ENCODE data around the gene KCNC3. TPM values are rescaled to one million over a fixed set of nuclear protein-coding genes. Genes with fewer than 3 reads are reported as not detected.

The KCNC3 gene
- total RNA-seq, 2 experiments from 2014 or later: 1.6 to 2.0 TPM

DNA sequence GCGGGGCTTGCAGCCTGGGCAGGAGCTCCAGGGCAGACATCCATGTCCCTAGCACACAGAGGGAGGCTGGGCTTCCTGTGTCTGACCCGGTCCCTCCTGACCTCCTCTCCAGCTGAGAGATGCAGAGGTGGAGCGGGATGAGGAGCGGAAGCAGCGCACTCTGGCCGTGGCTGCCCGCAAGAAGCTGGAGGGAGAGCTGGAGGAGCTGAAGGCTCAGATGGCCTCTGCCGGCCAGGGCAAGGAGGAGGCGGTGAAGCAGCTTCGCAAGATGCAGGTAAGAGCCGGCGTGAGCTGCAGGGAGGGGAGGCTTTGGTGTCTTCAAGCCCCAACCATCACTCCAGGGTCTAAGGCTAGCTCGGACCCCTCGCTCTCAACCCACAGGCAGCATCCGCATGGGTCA lies 38.4 kb downstream of the KCNC3 start:
- Mint-ChIP-seq H3K4me1 (ENCODE audit: low read depth) (no peaks in the 10 kb centered on the region), H3K9me3 (peaks cover 4% of the 10 kb centered on the region), H3K27ac (no peak overlapping the region), H3K4me3 (no peak overlapping the region), H3K36me3 (ENCODE audit: low read depth) (no peaks in the 10 kb centered on the region), H3K27me3 (peaks cover 58% of the 10 kb centered on the region)
- CTCF ChIA-PET: no interaction called here
- POLR2A ChIA-PET: no interaction called here
- TF ChIP-seq, protein P1, sequence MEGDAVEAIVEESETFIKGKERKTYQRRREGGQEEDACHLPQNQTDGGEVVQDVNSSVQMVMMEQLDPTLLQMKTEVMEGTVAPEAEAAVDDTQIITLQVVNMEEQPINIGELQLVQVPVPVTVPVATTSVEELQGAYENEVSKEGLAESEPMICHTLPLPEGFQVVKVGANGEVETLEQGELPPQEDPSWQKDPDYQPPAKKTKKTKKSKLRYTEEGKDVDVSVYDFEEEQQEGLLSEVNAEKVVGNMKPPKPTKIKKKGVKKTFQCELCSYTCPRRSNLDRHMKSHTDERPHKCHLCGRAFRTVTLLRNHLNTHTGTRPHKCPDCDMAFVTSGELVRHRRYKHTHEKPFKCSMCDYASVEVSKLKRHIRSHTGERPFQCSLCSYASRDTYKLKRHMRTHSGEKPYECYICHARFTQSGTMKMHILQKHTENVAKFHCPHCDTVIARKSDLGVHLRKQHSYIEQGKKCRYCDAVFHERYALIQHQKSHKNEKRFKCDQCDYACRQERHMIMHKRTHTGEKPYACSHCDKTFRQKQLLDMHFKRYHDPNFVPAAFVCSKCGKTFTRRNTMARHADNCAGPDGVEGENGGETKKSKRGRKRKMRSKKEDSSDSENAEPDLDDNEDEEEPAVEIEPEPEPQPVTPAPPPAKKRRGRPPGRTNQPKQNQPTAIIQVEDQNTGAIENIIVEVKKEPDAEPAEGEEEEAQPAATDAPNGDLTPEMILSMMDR (IDR thresholded peaks at IDR 0.05): no peak
- Histone ChIP-seq H3K27ac (ENCODE audit: low read depth in 1 of 2, low read length in 2 of 2) (no peak overlapping the region), H3K4me3 (ENCODE audit: low read length) (no peak overlapping the region), H3K4me1 (ENCODE audit: insufficient read depth, low read length) (no peaks in the 10 kb centered on the region), H3K27me3 (ENCODE audit: control insufficient read depth in 1 of 2, insufficient read depth in 2 of 2, low read length in 2 of 2) (peaks cover 20 to 22% of the 10 kb centered on the region in 2 experiments), H3K9me3 (ENCODE audit: control insufficient read depth in 1 of 2, insufficient read depth in 1 of 2, low read length in 2 of 2) (peaks cover 7 to 45% of the 10 kb centered on the region in 2 experiments), H3K36me3 (ENCODE audit: insufficient read depth, low read length) (no peaks in the 10 kb centered on the region)
- ATAC-seq (ENCODE audit: poor library complexity): no peak
- no peak for DNase-seq
- intact Hi-C loops (cut with DNase I, micrococcal nuclease): no loop called here

DNA sequence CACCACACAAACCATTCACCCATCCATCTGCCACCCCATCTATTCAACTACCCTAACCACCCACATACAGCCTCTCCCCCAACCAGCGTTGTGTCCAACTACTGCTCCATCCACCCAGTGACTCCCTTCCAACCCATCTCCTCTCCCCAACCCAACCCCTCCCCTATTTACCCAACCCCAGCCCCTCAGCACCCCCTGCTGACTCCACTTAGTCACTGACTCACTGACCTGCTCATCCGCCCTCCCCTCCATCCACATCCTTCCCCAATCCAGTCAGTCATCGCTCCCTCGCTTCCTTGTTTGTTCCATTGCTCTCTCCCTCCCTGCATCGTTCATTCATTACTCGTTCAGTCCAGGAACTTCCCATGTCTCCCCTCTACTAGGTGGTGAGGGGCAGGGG lies 39.2 kb downstream of the KCNC3 start:
- Mint-ChIP-seq H3K36me3 (ENCODE audit: low read depth) (no peaks in the 10 kb centered on the region), H3K27me3 (peaks cover 58% of the 10 kb centered on the region), H3K9me3 (peaks cover 5% of the 10 kb centered on the region), H3K4me3 (no peak overlapping the region), H3K27ac (no peak overlapping the region), H3K4me1 (ENCODE audit: low read depth) (no peaks in the 10 kb centered on the region)
- no peak overlapping the region for H3K27ac ChIP-seq (ENCODE audit: low read depth in 1 of 2, low read length in 2 of 2)
- peaks cover 20 to 22% of the 10 kb centered on the region in 2 experiments for H3K27me3 ChIP-seq (ENCODE audit: control insufficient read depth in 1 of 2, insufficient read depth in 2 of 2, low read length in 2 of 2)
- DNase-seq: no peak
- no peaks in the 10 kb centered on the region for H3K4me1 ChIP-seq (ENCODE audit: insufficient read depth, low read length)
- intact Hi-C loops (cut with DNase I, micrococcal nuclease): no loop called here
- H3K9me3 ChIP-seq (ENCODE audit: control insufficient read depth in 1 of 2, insufficient read depth in 1 of 2, low read length in 2 of 2): peaks cover 14 to 45% of the 10 kb centered on the region in 2 experiments
- no peak for ATAC-seq (ENCODE audit: poor library complexity)
- no peak overlapping the region for H3K4me3 ChIP-seq (ENCODE audit: low read length)
- TF ChIP-seq, protein P1 (IDR thresholded peaks at IDR 0.05): no peak
- ChIA-PET CTCF (no interaction called here), POLR2A (no interaction called here)
- H3K36me3 ChIP-seq (ENCODE audit: insufficient read depth, low read length): no peaks in the 10 kb centered on the region

DNA sequence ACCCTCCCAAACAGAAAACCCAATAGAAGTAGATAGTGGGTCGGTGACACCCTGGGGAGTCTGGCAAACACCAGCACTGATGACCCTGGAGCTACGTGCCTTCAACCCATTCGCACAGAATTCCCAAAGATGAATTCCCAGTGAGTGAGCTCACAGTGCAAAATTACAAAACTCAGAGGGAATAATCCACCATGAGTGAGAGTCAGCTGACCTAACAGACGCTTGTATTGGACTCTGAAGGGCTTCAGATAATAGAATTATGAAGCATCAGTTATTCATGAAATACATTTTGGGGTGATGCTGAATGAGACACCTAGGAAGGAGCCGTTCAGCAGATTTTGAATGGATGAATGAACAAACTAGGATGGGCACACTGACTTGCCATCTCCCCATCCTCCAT lies 40.2 kb downstream of the KCNC3 start:
- H3K4me3 Mint-ChIP-seq: no peak overlapping the region
- POLR2A ChIA-PET: no interaction called here
- CTCF ChIA-PET: no interaction called here

More for the DNA sequence above, 40.2 kb downstream of the KCNC3 start:
- Histone ChIP-seq H3K9me3 (ENCODE audit: control insufficient read depth in 1 of 2, insufficient read depth in 1 of 2, low read length in 2 of 2) (peaks cover 14 to 45% of the 10 kb centered on the region in 2 experiments), H3K36me3 (ENCODE audit: insufficient read depth, low read length) (no peaks in the 10 kb centered on the region), H3K4me1 (ENCODE audit: insufficient read depth, low read length) (no peaks in the 10 kb centered on the region), H3K27me3 (ENCODE audit: control insufficient read depth in 1 of 2, insufficient read depth in 2 of 2, low read length in 2 of 2) (peaks cover 20 to 22% of the 10 kb centered on the region in 2 experiments), H3K4me3 (ENCODE audit: low read length) (no peak overlapping the region), H3K27ac (ENCODE audit: low read depth in 1 of 2, low read length in 2 of 2) (no peak overlapping the region)
- intact Hi-C loops (cut with DNase I, micrococcal nuclease): no loop called here
- no peaks in the 10 kb centered on the region for H3K4me1 Mint-ChIP-seq (ENCODE audit: low read depth)
- H3K27ac Mint-ChIP-seq: no peak overlapping the region
- H3K27me3 Mint-ChIP-seq: peaks cover 56% of the 10 kb centered on the region
- TF ChIP-seq, protein P1 (IDR thresholded peaks at IDR 0.05): no peak
- peaks cover 5% of the 10 kb centered on the region for H3K9me3 Mint-ChIP-seq
- no peak for ATAC-seq (ENCODE audit: poor library complexity)
- no peaks in the 10 kb centered on the region for H3K36me3 Mint-ChIP-seq (ENCODE audit: low read depth)
- no peak for DNase-seq
